Dedifferentiated amniotic fluid mesenchymal stem cell (primary cell): Measurements from ENCODE around the gene JAKMIP1.

Experiments used
- DNase-seq: peaks from one replicate; pipeline ENCODE4 v3.0.0-alpha.2; 2016; ENCODE audit errors: extremely low spot score

The JAKMIP1 gene

DNA sequence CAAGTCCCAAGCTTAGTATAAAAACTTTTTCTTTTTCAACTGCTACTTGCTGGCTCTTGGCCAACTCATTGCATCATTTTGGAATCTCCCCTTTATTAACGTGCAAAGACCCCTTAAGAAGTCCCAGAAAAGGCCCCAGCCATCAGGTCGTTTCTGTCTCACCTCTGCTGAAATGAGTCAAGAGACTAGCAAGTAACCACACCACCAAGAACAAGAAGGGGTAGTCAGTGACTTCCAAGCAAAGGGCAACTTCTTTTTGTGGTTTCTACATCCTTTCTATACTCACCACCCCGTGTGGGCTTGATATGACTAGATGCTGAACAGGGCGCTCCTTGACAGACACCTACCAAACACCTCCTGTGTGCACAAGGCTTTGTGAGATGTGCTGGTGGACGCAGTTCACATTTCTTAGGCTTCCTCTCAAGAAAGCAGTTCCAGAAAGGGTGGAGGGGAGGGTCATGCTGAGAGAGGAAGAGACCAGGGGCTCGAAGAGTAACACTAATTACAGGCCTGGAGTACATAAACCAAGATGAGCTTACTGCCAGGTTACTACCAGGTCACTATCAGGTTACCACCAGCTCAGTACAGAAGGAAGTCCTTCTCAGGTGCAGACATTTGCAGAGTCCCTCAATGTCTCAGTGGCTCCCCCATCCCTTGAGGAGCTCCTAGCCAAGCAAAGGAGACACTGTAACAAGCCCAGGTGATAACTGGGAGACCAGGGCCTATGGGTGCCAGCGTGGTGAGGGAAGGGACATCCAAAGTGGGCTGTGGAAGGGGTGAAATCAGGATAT lies 19.3 kb downstream of the JAKMIP1 start:
- DNase-seq = no peak

DNA sequence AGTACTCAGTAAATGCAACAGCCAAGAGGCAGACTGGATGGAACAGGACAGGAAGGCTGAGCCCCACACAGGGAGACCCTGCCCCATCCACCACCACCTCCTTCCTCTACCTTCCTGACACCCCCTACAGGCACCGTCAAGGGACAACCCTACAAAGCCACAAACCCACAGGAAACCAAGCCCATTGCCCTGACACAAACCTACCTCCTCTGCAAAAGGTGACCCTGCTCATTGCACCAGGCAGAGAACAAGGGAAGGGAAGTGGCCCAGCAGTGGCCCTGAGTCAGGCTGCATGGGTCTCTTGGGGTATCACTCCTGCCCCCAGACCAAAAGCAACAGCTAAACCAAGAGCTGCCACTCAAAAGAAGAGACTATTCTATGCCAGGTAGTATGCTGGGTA lies 21.0 kb downstream of the JAKMIP1 start:
- DNase-seq = no peak

DNA sequence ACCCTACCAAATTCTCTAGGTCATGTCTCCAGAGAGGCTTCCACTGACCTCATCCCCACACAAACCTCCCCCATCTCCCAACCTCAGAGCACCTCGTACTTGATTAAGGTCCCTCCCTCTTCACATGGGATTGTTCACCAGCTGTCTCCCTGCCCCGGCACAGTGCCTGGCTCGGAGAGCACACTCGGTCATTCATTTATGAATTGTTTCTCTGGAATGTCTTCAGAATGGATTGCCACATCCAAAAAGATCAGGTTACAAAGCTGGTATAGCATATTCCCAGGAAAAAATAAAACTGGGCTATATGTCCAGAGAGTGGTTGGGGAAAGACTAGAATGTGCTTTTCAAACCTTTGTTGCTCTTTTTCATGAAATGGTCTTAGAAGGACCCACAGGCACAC lies 21.6 kb downstream of the JAKMIP1 start:
- no peak for DNase-seq

DNA sequence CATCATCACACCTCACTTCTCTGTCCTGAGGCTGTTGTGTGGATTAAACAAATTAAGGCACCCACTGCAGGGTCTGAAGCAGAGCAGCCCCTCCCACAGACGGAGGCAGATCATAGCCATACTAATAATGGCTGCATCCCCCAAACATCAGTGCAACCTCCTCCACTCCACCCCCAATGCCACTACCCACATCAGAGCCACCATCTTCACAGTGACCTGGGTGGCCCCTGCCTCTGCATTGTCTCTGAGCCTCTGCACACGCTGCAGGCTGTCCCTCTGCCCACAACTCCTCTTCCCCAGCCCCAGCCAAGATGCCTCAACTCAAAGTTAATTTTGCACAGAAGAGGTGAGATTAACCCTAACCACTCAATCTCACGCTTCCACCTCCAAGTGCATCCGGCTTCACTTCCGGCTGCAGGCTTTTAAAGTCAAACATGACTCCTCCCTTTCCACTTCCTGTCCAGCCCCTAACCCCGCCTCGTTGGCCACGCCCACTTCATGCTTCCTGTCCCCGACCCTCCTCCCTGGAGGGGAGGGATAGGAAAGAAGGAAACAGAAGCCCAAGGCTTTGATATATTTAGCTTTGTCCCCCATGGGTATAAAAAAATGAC lies 22.7 kb downstream of the JAKMIP1 start:
- no peak for DNase-seq

DNA sequence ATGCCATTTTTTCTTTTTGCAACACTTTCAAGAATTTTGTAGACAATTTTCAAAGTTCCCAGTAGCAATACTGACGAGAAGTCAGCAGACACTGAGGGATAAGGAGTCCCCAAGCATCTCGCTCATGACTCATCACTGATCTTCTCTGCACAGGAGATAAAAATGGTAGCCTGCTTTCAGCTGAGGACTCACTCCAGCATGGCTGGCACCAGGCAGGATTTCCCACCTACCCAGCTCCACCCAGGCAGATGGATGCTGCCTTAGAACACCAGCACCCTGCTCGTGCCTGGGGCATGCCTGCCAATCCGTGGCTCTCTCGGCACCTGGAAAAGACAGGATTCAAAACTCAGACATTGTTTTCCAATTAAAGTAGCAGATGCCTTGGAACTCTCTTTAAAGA lies 24.9 kb downstream of the JAKMIP1 start:
- DNase-seq = no peak

DNA sequence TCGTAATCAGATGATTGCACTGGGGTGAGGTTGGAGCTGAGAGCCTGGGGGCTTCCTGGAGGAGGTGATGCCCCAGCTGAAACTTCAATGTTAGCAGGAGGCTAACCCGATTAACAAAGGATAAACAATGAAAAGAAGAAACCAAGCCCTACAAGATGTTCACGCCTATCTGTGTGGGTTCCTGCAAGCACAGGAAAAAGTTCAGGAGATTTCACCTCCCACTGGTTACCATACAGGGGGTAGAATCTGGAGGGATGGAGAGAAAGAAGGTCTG lies 27.5 kb downstream of the JAKMIP1 start:
- DNase-seq = no peak

DNA sequence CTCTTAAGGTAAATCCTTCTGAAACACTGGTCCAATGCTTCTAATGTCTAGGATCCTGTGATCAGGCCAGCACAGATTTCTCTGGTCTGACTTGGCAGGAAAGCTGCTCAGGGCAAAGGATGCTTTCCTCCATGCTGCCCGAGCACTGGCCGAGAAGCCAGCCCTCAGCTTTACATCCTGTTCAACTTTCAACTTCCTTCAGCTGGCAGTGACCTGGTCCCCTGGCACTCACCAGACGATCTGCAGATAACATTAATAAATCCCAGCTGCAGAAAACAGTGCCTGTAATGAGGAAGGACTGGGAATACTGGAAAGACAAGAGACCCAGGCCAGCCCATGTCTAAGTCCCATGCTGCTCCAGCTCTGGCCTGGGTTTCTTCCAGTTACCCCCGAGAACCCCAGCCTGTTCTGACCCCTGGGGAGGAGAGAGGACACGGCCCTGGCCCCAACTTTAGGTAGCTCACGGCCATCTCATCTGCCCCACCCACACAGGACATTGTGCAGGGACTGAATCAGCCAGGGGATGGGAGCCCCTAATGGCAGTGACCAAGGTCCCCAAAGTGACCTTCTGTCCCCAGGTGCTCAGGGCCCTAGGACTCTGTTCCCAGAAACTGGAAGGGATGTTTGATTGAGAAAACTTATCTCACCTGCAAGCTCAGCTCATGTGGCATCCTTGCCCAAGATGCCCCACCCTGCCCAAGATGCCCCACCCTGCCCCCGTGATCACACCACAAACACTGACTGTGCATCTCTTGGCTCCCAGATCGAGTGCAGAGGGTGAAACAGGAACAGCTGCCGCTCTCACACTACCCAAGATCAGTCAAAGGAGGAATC lies 28.0 kb downstream of the JAKMIP1 start:
- no peak for DNase-seq

DNA sequence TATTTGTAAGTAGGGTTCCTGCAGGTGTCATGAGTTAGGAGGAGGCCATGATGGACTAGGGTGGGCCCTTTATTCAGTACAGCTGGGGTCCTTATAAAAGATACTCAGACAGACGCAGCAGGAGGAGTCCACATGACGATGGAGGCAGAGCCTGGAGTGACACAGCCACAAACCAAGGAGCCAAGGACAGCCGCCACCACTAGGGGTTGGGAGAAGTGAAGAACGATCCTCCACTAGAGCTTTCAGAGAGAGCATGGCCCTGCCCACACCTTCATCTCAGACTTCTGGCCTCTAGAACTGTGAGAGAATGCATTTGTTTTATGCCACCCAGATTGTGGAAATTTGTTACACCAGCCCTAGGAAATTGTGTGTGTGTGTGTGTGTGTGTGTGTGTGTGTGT lies 31.1 kb downstream of the JAKMIP1 start:
- DNase-seq = no peak

DNA sequence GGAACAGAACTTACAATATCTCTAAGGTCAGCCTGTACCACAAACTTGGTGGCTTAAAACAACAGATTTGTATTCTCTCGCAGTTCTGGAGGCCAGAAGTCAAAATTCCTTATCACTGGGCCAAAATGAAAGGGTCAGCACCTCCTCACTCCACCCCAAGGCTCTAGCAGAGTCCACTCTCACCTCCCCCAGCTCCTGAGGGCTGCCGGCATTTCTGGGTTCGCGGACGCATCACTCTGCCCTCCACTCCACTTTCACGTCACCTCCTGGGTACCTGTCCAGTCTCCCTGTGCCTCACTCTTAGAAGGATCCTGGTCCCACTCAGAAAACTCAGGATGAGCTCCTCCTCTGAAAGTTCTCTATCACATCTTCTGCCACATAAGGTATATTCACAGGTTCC lies 34.6 kb downstream of the JAKMIP1 start:
- DNase-seq = no peak

DNA sequence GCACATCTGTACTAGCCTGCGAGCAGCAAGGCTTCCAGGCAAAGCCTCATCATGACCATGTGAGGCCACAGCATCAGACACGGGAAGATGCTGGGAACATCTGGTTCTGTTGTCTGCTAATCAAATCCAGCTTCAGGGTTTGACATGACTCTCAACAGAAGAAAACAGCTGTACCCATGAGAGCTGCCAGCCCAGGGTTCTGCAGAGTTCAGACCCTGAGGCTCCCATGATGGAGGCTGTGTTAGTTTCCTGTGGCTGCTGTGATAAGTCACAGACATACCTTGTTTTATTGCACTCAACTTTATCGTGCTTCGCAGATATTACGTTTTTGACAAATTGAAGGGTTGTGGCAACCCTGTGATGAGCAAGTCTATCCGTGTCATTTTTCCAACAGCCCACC lies 37.5 kb downstream of the JAKMIP1 start:
- no peak for DNase-seq

DNA sequence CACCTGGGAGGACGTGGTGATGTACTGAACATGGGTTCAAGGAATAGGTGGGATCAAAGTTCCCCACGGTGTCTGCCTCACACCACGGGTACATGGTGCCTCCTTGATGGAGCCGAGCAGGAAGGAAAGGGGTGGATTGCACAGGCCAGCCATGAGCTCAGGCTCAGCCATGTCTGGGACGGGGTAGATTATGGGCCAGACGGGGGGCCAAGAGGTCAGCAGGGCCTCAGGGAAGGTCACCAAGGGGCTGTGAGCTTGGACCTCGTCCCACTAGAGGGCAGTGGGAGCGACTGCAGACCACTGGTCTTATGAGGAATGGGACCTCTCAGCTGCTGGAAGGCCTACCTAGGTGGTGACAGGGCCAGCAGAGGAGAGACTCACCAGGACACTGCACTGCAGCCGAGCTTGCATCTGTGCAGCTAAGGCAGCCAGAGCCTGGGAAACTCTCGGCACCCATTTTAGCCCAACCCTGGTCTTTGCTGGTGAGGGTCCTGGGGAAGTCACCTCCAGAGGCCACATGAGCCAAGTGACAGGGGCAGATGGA lies 38.4 kb downstream of the JAKMIP1 start:
- no peak for DNase-seq

DNA sequence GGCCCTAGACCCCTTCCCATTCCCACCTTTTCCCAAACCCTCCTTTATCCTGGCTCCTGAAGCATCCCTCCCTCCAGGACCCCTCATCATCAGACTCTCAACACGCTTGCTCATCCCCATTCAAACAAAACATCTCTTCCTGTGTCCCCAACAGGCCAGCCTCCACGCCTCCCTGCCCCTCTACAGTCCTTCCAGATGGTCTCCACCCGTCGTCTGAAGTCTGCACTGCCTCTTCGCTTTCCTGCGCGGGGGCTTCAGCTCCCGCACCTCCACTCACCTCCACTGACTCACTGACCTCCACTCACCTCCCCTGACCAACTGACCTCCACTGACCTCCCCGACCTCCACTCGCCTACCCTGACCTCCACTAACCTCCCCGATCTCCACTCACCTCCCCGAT lies 39.8 kb downstream of the JAKMIP1 start:
- DNase-seq = no peak

DNA sequence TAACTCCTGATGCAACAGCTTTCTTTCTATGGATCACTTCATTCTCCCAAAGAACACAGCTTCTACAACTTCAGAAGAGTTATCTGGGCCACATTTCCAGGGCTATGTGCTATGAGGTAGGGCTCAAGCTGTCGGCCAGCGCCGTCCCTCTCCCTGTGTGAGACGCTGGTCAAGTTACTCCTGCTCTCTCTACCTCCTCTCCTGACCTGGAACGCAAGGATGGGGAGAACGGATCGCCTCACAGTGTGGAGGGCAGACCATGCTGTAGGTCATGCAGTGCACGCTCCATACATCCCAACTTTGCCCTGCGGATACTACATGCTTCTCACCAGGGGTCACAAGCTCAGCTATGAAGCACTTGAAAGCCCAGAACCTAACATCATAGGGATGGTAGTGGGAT lies 42.4 kb downstream of the JAKMIP1 start:
- DNase-seq = no peak

DNA sequence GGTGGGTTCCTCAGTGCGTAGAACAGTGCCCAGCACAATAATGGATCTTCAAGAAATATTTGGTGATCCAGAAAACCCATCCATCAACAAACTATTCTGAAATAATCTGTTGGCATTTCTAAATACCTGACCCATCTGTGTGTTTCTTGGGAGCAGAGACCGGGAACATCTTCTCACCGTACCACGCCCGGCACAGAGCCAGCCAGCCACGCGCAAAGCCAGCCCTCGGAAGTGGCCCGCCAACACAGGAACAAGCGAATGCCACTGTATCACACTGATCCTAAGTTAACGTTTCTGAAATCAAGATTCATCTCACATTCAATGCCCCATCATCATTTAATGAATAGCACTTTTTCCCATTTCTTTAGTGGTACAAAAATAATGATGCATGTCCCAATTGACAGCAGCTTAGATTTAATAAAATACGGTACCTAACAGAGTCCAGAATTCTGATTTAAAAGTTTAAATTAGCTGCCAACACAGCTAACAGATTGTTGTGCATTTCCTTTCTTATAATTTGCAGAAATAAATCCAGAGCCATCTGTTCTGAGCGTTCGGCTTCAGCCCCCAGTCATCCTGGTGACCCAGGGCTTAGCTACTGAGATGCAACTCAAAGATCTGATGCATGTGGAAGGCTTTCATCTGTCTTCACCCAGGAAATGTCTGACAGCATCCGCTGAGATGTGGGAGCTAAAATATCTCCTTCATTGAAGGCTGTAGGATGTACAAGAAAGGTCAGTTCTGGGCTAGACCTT lies 44.2 kb downstream of the JAKMIP1 start:
- no peak for DNase-seq

DNA sequence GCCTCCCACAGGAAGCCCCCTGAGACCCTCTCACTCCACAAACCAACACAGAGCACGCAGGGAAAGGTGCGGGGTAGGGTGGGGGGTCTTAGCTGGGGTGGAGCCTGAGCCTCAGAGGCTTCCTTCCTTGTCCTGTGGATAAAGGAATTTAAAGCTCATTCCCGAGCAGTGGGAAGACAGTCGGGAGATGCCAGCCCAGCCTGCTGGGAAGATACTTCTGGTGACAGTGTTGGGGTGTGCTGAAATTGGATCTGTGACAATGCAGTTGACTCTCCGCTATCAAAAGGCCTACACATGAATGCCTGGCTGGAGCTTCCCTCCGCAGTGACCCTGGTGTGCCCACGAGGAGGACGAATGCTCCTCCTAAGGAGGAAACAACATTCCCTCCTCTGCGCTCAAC lies 45.5 kb downstream of the JAKMIP1 start:
- no peak for DNase-seq

DNA sequence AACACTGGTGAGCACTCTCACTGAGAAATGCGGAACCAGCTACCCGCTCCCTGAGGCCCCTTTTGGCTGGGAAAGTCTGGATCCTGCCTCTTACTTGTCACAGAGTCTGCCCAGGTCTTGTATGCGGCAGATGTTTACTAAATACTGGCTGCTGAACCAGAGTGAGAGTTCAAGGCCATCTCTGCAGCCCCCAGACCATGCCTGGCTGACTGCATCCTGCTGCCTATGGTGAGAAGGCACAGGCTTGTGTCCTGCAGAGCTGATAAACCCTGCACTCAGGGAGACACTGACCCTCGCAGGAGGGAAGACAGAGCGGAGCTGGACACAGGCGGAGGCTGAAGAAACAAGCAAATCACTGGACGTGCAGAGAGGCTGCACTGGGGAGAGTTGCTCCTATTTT lies 46.5 kb downstream of the JAKMIP1 start:
- DNase-seq = no peak

DNA sequence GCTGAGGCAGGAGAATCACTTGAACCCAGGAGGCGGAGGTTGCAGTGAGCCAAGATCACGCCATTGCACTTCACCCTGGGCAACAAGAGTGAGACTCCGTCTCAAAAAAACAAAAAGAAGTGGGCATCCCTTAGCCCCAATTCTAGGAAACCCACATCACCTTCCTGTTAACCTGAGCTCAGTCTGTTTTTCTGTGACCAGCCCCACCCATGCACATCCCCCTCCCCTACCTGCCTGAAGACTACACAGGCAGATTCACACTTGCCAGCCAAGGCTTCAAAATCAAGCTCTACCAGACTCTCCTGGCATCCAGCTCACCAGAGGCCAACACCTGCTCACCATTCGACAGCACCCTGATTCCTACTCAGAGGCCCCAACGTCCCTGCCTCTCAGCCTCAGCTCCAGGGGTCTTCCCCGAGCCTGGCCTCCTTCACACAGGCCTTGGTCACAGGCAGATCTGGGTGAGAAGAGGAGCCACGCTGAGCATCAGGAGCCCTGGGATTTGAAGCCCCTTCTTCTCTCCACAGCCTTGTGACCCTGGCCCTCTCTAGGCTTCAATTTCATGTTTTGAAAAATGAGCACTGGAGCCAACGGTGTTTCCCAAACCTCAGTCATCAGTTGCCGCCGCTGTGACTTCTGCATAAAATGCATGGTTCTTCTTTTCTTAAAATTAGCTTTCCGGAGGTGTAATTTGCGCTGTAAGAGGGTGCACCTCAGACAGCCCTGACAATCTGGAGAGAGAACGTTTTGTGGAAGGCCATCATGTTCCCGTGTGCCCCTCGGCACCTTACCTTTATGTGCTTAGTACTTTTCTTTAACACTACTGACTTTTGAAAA lies 47.3 kb downstream of the JAKMIP1 start:
- DNase-seq = no peak

DNA sequence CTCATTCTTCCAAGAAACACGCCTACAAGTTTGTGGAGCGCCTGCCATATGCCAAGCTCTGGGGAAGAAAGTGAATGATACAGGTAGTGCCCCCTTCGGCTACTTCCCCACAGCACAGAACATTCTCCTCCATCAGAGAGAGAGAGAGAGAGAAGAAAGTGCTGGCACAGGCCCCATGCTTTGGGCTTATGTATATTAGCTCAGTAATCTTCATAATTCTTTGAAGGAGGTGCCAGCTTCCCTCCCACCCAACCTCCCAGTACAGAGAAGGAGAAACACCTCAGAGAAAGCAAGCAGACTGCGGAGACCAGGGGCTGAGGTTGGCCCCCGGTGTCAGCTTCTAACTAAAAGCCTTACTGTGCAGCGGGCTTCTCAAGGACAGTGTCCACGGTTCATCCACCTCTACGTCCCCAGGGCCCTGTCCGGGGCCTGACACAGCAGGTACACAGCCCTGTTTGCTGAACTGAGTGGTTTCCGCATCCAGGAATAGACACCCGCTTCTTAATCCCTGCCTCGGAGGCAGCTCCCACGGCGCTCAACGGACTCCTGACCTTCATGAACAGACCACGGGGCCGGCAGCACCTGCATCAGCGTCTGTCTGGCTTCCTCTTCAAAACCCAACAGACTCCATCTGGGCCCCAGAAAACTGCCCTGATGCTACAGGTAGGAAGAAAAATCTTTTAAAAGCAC lies 50.2 kb downstream of the JAKMIP1 start:
- no peak for DNase-seq

DNA sequence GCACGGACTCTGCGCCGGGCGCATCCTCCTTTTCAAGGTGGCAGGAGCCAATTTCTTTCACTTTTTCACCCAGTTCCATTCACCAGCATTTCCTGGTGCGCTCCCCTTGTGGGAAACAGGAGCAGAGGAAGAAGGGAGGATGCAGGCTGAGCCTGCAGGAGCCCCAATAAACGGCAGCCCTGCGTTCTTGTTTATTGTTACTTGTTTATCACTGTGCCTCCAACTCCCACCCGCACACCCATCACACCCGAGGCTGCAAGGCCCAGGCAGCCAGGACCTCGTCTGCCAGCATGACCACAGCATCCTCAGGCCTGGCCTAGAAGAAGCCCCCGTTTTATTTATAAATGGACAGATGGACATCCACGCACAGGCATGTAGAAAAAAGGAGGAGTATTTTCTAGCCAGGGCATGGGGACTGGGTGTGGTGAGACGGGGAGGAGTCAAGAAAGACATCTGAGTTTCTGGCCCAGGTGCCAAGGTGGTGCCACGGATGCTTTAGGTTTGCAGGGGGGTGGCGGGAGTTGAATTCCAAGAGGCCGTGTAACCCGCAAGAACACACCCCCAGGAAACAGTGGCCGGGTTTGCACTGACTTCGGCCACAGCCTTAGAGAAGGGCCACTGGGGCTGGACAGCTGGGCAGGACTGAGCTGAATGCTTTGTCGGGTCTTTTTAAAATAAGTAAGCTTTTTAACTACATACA lies 51.7 kb downstream of the JAKMIP1 start:
- DNase-seq = no peak

DNA sequence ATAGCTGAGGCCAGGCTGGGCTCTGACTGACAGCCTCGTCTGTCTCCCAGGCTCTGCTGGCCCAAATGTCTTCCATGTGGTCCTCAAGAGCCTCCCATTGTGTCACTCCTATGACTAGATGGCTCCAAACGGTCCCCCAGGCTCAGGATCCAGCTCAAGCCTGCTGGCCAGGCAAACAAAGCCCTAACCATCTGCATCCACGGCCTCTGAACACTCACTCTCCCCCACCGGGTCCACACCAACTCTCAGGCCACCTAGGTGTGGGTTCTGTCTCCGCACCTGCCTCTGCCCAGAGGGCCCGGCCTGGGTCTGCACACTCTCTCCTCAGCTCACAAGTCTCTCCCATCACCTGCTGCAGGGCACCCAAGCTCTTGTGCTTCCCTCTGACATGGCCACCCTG lies 52.9 kb downstream of the JAKMIP1 start:
- DNase-seq = no peak
